ENCODE results near the gene MFN2. TPM values are rescaled to one million over a fixed set of nuclear protein-coding genes. Genes with fewer than 3 reads are reported as not detected.
"Not testable (repeated sequence)": the region's sequence is repeated elsewhere in the genome, so short reads cannot be mapped to it uniquely, and the experiment has no call there.

The MFN2 gene
- total RNA-seq, 4 donors from 2014 or later: 72.1 to 92.8 (median 75.6) TPM

DNA sequence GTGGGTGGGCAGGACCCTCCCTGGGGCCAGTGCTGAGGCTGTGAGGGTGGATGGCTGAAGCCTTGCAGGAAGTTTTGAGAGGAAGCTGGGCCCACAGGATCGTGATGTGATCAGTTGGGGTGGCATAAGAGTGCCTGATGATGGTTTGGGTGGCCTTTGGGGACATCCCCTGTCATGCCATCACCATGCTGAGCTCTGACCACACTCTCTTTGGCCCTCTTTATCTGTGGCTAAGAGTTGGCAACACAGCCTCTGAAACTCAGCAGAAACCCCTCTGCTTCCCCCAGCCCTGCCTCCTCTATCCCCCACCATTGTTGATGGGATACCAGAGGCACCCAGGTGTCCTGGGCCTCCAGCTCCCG is 58.9 kb downstream of the MFN2 start:
- Histone ChIP-seq H3K4me3 (no peak overlapping the region), H3K36me3 (no peaks in the 10 kb centered on the region), H3K9me3 (no peaks in the 10 kb centered on the region), H3K27me3 (no peaks in the 10 kb centered on the region), H3K27ac (no peak overlapping the region), H3K4me1 (no peaks in the 10 kb centered on the region)
- DNase-seq: no peak
- in situ Hi-C loops (cut with MboI; ENCODE audit: low pct_ligation_motif_present in 1 of 4, low pct_unique_long_range_greater_than_20kb in 1 of 4, low sequenced_read_pairs in 3 of 4) (no loop called here), intact Hi-C loops (cut with DNase I; ENCODE audit: low total_unique reads) (no loop called here)
- no peak for TF ChIP-seq POLR2A (IDR thresholded peaks at IDR 0.05)
- no peak for TF ChIP-seq EP300 (IDR thresholded peaks at IDR 0.05; ENCODE audit: low read depth)
- TF ChIP-seq POLR2AphosphoS5 (IDR thresholded peaks at IDR 0.05): no peak
- TF ChIP-seq, protein P1, sequence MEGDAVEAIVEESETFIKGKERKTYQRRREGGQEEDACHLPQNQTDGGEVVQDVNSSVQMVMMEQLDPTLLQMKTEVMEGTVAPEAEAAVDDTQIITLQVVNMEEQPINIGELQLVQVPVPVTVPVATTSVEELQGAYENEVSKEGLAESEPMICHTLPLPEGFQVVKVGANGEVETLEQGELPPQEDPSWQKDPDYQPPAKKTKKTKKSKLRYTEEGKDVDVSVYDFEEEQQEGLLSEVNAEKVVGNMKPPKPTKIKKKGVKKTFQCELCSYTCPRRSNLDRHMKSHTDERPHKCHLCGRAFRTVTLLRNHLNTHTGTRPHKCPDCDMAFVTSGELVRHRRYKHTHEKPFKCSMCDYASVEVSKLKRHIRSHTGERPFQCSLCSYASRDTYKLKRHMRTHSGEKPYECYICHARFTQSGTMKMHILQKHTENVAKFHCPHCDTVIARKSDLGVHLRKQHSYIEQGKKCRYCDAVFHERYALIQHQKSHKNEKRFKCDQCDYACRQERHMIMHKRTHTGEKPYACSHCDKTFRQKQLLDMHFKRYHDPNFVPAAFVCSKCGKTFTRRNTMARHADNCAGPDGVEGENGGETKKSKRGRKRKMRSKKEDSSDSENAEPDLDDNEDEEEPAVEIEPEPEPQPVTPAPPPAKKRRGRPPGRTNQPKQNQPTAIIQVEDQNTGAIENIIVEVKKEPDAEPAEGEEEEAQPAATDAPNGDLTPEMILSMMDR (IDR thresholded peaks at IDR 0.05): no peak
- 69% methylated on average over 2 of the region's 2 CpGs; no CpG with 5 or more reads in 1 of the 2 donors for WGBS, 2 donors (ENCODE audit: low coverage in 1 of 2)

GRCh38 chr1:12039824-12040456 is 59.7 kb downstream of the MFN2 start:
- in situ Hi-C loops (cut with MboI; ENCODE audit: low pct_ligation_motif_present in 1 of 4, low pct_unique_long_range_greater_than_20kb in 1 of 4, low sequenced_read_pairs in 3 of 4); H3K27me3 ChIP-seq; H3K4me1 ChIP-seq; intact Hi-C loops (cut with DNase I; ENCODE audit: low total_unique reads); H3K4me3 ChIP-seq; DNase-seq; H3K27ac ChIP-seq; H3K9me3 ChIP-seq; H3K36me3 ChIP-seq: not testable (repeated sequence)
- WGBS, 2 donors (ENCODE audit: low coverage in 1 of 2): 80 to 83% methylated on average over 13 of the region's 13 CpGs

- 49 to 59% methylated on average over 3 to 6 of the region's 6 CpGs for WGBS, 2 donors (ENCODE audit: low coverage in 1 of 2)
- no peak for DNase-seq
Observed at GRCh38 chr1:12040457-12041051, 60.3 kb downstream of the MFN2 start.

DNA sequence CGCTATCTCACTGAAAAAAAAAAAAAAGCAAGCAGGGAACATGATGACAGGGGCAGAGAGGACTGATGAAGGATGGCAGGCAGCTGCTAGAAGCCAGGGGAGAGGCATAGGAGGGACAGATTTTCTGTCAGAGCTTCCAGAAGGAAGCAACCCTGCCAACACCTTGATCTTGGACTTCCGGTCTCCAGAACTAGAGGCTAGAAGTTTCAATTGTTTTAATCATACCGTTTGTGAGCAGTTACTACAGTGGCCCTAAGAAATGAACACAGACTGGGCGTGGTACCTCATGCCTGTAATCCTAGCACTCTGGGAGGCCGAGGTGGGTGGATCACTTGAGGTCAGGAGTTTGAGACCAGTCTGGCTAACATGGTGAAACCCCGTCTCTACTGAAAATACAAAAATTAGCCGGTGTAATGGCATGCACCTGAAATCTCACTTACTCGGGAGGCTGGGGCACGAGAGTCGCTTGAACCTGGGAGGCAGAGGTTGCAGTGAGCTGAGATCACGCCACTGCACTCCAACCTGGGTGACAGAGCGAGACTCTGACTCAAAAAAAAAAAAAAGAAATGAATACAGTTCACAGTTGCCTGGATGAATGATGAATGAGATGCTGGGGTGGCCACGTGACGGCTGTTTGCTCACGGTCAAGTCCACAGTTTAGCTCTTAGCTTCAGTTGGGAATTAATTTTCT is 64.1 kb downstream of the MFN2 start:
- intact Hi-C loops (cut with DNase I; ENCODE audit: low total_unique reads); H3K9me3 ChIP-seq; H3K27ac ChIP-seq; in situ Hi-C loops (cut with MboI; ENCODE audit: low pct_ligation_motif_present in 1 of 4, low pct_unique_long_range_greater_than_20kb in 1 of 4, low sequenced_read_pairs in 3 of 4); H3K36me3 ChIP-seq; H3K4me3 ChIP-seq; DNase-seq; H3K4me1 ChIP-seq: not testable (repeated sequence)
- 38 to 50% methylated on average over 2 to 15 of the region's 15 CpGs for WGBS, 2 donors (ENCODE audit: low coverage in 1 of 2)
- peaks cover 17% of the 10 kb centered on the region for H3K27me3 ChIP-seq

More at GRCh38 chr1:12040457-12041051, 60.3 kb downstream of the MFN2 start:
- H3K27ac ChIP-seq: no peak overlapping the region
- in situ Hi-C loops (cut with MboI; ENCODE audit: low pct_ligation_motif_present in 1 of 4, low pct_unique_long_range_greater_than_20kb in 1 of 4, low sequenced_read_pairs in 3 of 4): no loop called here
- intact Hi-C loops (cut with DNase I; ENCODE audit: low total_unique reads): no loop called here
- H3K36me3 ChIP-seq: no peaks in the 10 kb centered on the region
- TF ChIP-seq EP300 (IDR thresholded peaks at IDR 0.05; ENCODE audit: low read depth) (no peak), POLR2A (IDR thresholded peaks at IDR 0.05) (no peak), POLR2AphosphoS5 (IDR thresholded peaks at IDR 0.05) (no peak)
- H3K9me3 ChIP-seq: no peaks in the 10 kb centered on the region
- no peaks in the 10 kb centered on the region for H3K27me3 ChIP-seq
- no peak overlapping the region for H3K4me3 ChIP-seq
- no peaks in the 10 kb centered on the region for H3K4me1 ChIP-seq

DNA sequence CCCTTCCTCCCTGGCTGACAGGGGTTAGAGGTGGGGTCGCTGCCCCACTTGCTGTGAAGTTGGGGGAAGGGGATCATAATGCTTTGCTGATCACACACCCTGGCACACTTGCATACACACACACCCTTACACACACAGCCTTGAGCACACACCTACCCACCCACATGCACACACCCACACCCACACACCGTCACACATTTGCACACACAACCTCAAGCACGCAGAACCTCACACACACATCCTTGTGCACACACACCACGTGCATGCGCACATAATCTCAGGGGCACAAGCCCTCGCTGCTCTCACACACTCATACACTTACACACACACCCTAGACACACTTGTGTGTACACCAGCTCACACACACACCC is 66.5 kb downstream of the MFN2 start:
- H3K4me1 ChIP-seq: peaks cover 0 to 2% (median under 1%) of the 10 kb centered on the region in 4 donors
- H3K27ac ChIP-seq: no peak overlapping the region
- no peak for DNase-seq
- no peak overlapping the region for H3K4me3 ChIP-seq
- no peak for TF ChIP-seq EP300 (IDR thresholded peaks at IDR 0.05; ENCODE audit: low read depth)
- TF ChIP-seq, protein P1 (IDR thresholded peaks at IDR 0.05): no peak
- no peak for TF ChIP-seq POLR2A (IDR thresholded peaks at IDR 0.05)
- TF ChIP-seq POLR2AphosphoS5 (IDR thresholded peaks at IDR 0.05): no peak
- in situ Hi-C loops (cut with MboI; ENCODE audit: low pct_ligation_motif_present in 1 of 4, low pct_unique_long_range_greater_than_20kb in 1 of 4, low sequenced_read_pairs in 3 of 4) (no loop called here), intact Hi-C loops (cut with DNase I; ENCODE audit: low total_unique reads) (no loop called here)
- H3K36me3 ChIP-seq: no peaks in the 10 kb centered on the region
- 30 to 69% methylated on average over 2 to 6 of the region's 6 CpGs for WGBS, 2 donors (ENCODE audit: low coverage in 1 of 2)
- H3K9me3 ChIP-seq: no peaks in the 10 kb centered on the region
- peaks cover 17% of the 10 kb centered on the region for H3K27me3 ChIP-seq

Measured in transverse colon (tissue), 4 donors.